Activated effector memory CD4-positive, alpha-beta T cell treated with Interleukin-2 at 50 U/mL for 16 hours (primary cell): Measurements from ENCODE around the gene CFAP92.
"Not testable (repeated sequence)": the region's sequence is repeated elsewhere in the genome, so short reads cannot be mapped to it uniquely, and the experiment has no call there.

Experiments used
- DNase-seq: peaks from one replicate; pipeline ENCODE4 v3.0.0-alpha.2; 2020

Gene CFAP92

DNA sequence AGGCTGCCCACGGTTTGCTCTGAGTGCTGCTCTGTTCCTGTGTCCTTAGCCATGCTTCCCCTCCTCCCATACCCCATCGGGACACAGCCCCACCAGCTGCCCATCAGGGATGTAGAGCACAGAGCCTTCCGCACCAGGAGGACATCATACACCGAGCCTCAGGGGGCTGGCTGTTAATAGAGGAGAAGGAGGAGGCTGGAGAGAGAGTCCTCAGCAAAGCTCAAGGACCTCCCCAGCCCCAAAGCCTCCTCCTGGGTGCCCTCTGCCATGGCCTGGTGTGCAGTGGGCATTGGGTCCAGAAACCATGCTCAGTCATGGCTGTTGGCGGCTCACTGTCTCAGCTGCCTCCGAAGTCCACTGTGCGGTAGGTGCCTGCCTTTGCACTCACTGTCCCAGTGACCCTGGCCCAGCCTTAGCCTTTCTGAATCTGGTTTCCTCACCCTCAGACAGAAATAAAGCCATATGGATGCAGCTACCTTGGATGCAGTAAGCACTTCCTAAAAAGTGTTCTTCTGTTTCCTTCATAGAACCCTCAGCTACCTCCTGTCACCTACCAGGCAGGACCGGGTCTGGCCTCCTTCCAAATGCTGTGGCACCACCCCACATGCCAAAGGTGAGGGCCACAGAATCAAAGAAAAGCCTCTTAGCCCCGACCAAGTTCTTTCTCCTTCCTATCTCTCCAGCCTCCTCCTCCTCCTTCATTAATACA, 60.5 kb downstream of the CFAP92 start:
- DNase-seq: no peak

DNA sequence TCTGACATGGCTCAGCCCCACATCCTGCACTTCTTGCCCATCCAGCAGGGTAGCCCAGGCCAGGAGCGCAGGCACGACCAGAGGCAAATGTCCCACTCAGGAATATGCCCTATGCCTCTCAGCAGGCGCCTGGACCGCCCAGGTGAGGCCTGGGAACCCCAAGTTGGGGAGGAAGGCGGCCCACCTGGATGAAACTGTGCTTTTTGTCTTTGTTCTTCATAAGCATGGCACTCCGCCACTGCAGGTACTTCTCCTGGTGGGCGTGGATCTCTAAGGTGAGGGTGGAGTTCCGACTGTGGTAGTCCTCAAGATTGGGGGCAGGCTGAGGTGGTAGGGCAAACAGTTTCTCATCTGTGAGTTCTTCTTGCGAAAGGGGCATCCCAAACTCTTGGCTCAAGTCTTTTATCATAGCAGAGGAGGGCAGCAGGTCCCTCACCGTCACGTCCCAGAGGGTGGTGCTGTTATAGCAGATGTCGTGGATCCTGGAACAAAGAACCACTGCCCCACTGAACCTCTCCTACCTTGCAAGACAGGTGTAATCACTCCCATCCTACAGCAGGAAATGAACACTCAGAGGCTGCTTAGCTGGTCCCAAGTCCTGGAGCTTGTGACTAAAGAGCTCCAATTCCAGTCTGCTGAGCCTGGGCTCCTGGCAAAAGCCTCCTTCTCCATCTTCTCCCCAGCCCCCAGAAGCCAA, 61.2 kb downstream of the CFAP92 start:
- DNase-seq: no peak

DNA sequence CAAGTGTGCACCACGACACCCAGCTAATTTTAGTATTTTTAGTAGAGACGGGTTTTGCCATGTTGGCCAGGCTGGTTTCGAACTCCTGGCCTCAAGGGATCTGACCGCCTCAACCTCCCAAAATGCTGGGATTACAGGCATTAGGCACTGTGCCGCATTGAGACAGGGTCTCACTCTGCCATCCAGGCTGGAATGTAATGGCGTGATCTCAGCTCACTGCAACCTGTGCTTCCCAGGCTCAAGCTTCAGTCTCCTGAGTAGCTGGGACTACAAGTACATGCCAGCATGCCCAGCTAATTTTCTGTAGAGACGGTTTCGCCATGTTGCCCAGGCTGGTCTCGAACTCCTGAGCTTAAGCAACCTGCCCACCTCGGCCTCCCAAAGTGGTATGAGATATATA, 62.8 kb downstream of the CFAP92 start:
- DNase-seq: no peak

DNA sequence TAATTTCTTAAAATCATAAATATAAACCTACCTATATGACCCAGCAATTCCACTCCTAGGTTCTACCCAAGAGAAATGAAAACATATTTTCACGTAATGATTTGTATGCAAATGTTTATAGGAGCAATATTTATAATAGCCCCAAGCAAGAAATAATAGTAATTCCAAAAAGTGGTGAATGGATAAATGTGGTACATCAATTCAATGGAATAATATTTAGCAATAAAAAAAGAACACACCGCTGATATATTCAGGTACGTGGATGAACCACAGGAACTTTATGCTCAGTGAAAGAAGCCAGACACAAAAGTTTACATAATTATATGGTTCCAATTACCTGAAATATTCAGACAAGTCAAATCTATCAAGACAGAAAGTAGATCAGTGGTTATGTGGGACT, 64.5 kb downstream of the CFAP92 start:
- DNase-seq: no peak

DNA sequence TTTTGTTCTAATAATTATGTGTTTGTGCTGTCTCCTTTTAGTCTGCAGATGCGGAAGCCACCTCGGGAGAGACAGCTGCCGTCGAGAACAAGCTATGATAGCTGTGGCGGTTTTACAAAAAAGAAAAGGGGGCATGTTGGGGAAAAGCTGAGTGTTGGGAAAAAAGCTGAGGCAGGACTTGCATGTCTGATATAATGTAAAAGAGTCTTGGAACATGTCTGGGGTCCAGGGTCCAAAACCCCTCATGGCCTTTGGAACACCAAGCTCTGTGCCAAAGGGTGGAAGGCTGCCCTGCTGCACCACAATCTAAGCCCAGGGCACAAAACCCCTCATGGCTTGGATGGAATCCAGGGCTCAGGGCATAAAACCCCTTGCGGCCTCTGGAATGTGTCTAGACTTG, 69.9 kb downstream of the CFAP92 start:
- not testable (repeated sequence) for DNase-seq

DNA sequence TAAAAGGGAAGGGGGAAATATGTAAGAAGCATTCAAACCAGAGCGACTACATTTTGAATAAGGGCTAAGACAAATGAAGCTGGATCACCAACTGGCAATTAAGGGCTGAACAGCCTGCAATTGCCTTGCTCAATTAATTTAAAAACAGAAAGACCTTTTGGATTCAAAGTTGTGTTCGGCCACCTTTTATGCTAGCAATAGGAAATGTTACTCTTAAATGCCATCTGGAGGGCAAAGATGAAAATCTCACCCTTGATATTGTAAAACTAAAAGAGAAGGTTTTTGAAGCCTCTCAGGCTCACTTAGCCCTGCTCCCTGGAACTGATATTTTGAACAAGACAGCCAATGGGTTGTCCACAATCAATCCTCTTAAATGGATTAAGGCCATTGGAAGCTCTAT, 70.3 kb downstream of the CFAP92 start:
- no peak for DNase-seq

DNA sequence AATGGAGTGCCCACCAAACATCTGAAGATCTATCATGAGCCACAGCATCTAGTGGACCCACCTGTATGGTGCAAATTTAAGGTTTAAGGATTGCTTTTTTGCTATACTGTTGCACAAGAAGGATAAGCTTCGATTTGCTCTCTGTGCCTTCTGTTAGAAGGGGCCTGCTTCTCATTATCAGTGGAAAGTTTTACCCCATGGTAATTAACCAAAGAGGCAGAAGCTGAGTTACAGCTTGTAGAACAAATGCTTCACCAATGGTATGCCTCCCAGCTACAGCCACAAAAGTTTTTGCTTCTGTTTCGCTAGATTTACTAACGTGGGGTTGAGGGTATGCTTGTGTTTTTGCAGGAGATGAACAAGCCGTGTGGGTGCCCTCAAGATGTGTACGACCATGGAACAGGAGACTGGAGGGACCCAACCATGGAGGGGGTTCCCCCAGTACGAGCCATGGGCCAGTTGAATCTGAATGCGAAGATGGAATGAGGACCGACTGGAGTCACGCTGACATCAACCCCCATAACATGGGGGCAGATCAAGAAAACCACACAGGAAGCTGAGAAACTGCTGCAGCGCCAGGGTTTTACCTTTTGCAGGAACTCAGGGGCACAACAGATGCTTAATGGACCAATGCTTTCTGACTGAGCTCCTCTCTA, 70.9 kb downstream of the CFAP92 start:
- DNase-seq: peak; percentile 32

DNA sequence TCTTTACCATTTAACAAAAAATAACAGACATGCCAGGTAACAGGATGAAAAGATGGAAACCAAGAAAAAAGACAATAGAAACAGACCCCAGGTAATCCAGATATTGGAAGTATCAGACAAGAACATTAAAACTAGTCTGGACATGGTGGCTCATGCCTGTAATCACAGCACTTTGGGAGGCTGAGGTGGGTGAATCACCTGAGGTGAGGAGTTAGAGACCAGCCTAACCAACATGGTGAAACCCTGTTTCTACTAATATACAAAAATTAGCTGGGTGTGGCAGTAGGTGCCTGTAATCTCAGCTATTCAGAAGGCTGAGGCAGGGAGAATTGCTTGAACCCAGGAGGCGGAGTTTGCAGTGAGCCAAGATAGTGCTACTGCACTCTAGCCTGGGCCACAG, 73.9 kb downstream of the CFAP92 start:
- DNase-seq: no peak

DNA sequence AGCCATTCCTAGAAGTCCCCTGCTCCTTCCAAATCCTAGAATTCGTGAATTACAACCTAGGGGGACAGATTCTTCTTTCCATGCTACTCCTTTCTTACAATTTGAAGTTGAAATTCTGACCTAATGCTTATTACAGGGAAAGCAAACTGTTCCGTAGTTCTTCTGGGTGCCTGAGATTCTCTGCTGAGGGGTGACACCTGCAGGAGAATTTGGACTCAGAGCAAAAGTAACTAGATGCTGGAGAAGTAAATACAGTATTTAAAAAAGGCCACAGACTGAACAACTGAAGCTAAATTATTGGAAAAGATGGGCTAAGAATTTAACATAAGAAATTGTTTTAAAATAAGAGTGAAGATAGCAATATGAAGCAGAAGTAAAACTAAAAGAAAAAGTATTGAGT, 76.6 kb downstream of the CFAP92 start:
- no peak for DNase-seq

DNA sequence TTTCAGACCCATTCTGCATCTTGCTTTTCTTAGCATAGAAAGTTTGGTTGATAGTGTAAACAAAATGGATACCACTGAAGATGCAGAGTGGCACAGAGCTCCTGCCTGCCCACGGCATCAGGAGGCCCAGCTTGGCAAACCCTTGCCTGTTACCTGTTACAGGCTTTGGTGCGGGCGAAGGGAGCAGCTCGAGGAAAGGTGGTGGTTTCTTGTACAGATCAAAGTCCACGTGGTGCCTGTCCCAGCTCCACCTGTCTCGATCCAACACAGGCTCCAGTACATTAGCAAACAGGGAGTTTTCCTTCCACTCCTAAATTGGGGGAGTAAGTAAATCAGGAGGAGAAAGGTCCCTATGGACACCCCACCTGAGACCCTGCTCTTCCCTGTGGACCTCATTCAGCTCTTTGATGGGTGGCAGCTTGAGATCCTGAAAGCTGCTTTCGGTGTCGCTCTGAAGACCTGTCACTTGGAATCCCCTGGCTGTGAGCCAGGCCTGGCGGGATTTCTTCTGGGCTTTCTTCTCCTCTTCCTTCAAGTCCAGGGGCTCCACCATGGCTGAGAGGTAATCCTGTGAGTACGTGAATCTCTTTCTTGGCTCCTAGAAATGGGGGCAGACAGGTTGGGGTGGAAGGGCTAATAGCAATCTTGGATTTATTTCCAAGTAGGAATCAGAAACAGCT, 78.8 kb downstream of the CFAP92 start:
- DNase-seq: no peak

DNA sequence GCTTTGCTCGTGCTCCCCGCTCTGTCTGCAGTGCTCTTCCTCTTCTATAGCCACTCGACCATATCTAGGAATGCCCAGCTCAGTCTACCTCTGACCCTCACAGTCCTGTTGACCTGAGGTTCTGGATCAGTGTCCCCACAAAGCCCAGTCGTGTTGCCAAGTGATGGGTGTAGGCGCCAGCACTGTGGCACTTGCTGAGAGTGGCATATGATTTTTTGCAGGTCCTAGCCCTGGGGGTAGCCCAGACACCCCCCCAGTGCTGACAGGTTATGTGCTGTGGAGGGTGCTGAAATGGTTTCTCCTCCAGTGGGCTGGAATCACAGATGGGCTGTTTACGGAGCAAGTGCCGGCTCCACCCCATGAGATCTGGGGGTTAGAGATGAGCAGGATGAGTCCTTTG, 82.0 kb downstream of the CFAP92 start:
- DNase-seq: no peak

DNA sequence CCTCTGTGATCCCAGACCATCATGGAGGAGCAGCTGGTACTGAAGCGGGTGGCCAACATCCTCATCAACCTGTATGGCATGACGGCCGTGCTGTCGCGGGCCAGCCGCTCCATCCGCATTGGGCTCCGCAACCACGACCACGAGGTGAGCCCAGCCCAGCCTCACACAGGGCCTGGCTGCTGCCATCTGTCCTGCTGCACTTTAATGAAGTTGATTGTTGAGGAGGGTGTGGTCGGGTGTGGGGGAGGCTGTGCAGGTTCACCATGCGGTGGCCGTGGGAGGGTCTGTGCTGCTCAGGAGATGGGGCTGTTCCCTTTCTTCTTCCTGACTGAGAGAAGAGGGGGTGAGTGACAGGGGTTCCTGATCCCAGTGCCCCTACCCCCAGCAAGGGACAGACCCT, 83.9 kb downstream of the CFAP92 start:
- DNase-seq: no peak

DNA sequence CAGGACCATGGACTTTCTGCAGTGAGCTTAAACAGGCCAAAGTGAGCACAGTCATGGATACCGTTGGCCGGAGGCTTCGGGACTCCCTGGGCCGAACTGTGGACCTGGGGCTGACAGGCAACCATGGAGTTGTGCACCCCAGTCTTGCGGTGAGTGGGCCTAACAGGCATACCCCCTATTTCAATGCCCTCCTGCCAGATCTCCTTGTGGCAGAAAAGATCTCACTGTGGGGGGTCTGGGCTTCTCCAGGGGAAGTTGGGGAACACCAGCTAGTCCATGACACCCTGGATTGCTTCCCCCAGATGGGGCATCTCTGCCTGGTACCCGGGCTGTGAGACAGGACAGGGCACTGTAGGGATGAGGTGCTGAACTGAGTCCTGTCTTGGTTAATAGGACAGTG, 84.9 kb downstream of the CFAP92 start:
- no peak for DNase-seq

DNA sequence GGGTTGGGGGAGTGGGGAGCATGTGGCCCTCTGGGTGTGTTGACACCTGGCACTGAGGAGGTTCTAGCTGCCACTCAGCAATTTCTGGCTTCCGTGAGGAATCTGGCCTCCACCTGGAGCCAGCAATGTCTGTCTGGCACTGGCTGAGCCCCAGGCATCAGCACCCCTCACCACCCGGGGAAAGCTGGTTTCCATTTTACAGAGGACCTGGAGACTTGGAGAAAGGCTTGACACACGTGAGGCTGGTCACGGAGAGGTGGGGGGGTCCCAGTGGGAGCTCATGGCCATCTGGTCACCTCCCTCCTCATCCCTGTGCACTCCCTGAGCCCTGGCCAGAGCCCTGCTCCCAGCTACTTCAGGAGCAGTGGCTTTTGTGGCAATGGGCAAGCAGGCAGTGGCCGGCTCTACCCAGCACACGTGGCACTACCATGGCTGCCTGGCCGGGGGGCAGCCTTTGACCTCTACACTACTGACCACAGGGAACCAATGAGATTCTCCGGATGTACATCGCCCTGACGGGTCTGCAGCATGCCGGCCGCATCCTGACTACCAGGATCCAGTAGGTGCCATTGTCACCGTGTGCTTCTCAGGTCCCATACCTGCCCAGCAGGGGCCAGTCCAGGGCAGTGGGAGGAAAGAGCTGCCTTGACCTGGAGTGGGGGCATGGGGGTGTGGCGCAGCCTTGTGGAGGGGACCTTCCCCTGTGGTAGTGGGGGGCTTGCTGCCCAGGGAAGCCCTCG, 86.0 kb downstream of the CFAP92 start:
- no peak for DNase-seq

DNA sequence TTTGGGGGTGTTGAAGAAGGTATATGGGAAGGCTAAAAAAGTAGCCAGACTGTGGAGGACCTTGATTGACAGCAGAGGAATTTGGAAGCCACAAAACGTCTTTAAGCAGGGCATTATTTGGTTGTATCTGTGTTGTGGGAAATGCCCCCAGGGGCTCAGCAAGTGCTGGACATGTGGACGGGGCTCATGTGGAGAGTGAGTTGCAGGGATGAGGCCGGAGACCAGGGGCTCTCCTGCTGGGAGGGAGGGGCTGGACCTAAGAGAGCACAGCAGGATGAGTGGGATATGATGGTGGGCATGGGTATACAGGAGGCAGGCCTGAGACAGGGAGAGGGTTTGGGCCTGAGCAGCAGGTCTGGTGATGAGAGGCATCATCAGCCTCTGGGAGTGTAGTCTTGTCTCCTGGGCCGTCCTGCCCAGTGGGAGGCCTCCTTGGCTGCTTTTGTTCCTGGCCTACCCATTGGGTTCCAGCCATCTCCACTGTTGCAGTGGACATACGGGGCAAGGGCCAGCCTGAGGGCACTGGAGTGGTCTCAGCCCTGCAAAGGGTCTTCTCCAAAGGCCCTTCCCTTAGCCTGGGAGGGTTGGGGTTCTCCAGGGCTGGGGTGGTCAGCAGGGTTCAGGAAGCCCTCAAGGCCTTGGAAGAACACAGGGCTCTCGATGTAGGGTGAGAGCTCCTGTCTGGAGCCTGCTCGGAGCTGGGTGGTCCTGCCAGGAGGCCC, 86.9 kb downstream of the CFAP92 start:
- no peak for DNase-seq

DNA sequence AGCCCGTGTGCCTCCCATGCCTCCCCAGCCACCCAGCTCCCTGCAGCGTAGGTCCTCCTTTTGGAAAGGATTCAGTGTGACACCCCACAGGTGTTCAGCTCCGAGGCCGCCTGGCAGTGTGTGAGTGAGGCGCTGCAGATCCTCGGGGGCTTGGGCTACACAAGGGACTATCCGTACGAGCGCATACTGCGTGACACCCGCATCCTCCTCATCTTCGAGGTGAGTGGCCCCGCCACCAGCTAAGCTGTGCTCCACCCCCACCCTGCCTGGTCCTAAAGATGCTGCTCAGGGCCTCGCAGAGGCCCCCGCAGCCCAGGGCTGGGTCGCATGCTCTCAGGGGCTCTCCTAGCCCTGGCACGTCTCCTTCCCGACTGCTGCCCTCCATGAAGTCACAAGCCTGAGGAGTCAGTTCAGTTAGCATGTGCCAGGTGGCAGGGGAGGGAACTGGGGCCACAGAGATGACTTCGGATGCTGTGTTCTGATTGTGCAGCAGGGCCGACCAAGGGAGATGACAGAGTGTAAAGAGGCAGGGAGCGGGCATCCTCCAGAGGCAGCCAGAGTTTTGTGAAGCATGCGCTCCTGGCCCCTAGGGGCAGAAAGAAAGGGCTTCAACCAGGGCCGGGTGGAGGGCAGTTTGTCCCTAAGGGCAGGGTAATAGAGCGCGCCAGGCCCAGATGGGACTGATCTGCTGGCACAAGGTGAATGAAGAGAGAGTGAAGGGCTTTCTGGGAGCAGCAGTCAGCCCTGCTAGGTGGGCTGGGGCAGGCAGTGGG, 87.7 kb downstream of the CFAP92 start:
- DNase-seq: no peak

DNA sequence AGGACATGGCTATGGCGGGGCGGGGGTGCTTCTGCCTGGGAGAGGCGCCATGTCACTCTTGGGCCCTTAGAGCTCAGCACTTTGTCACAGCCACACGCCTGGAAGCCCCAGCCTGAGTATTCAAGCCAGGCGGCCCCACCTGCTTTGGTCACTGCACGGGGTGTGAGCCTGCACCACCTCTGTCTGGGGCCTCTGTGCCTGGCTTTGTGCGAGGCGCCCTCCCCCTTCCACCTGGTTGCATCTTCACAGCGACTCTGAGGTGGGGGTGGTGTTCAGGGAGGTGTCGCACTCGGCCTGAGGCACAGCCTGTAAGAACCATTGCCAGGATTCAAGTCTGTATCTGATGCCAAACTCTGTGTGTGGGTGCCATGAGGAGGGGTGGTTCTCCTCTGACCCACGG, 90.4 kb downstream of the CFAP92 start:
- DNase-seq: no peak

DNA sequence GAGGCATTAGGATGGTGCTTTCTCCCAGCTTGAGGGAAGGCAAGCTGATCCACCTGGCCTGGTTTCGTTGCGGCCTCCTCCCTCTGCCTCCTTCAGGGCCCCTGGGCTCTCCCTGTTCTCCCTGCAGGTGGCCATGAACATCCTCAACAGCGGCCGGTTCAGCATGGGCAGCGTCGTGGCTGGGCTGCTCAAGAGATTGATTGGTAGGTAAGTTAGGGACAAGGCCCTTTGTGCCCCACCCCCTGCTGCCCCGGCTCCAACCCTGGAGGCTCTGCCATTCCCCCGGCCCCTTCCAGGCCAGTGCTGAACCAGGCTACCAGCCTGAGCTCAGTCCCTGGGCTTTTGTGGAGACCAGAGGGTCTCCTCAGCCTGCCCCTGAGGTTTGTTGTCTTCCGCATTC, 91.5 kb downstream of the CFAP92 start:
- no peak for DNase-seq

DNA sequence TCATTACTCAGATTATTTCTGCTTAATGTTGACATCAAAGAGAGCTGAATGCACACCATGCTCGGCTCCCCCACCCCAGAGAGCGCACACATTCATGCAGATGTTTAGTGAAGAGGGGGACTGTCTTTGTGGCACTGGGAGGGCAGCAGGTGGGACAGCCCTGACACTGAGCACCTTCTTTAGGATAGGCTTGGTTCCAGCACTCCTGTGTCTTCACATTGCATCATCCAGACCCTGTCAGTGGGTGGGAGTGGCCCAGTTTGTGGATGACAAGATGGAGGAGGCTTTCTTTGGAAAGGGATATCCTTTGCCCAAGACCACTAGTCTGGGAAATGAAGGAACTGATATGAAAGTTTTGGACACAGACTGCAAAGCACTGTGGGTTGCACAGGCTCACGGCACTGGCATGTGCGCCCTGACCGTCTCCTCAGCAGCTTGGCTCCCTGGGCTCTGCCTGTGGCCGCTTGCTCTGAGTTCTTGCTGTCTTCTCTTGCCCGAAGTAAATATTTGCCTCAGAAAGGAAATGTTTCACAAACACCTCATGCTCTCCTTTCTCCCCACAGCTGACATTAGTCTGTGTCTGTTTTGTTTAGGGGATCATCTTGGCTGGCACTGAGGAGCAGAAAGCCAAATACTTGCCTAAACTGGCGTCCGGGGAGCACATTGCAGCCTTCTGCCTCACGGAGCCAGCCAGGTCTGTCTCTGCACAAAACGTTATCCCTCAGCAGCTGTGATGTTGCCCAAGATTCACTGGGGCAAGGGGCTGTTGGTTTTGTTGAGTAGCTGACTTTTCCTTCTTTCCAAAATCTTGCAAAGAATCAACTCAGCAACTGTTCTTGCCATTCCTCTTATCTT, 97.8 kb downstream of the CFAP92 start:
- no peak for DNase-seq

DNA sequence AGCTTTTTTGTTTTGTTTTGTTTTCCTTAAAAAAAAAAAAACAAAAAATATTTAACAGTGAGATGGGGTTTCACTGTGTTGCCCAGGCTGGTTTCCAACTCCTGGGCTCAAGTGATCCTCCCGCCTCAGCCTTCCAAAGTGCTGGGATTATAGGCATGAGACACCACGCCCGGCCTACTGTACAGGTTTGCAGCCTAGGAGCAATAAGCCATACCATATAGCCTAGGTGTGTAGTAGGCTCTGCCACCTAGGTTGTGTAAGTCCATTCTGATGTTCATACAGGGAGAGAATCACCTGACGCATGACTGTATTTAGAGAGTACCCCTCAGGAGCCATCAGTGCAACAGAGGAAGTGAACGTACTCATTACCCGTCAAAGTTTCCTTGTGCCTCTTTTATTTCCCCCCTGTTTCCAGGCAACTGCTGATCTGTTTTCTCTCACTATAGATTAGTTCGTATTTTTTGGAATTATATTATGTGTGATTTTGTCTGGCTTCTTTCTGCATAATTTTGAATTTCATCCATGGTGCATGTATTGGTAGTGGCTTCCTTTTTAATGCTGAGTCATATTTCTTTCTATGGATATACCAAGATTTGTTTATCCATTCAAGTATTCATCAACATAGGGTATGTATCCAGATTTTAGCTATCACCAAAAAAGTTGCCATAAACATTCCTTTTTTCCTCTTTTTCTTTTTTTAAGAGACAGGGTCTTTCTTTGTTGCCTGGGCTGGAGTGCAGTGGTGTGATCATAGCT, 104.6 kb downstream of the CFAP92 start:
- DNase-seq: no peak
